Femur (tissue), 1 donor: Measurements from ENCODE around the gene RAB6D.
"Not testable (repeated sequence)": the region's sequence is repeated elsewhere in the genome, so short reads cannot be mapped to it uniquely, and the experiment has no call there.

Source experiments
- DNase-seq: peaks from one replicate; pipeline ENCODE4 v3.0.0-alpha.2; 2017

RAB6D gene

GRCh38 chr2:131363703-131364186 lies at the start of gene RAB6D:
Gene RAB6D, minus strand, starts transcription at chr2:131364168. Its CDS starts 448 bp downstream, at chr2:131363720.
- DNase-seq = not testable (repeated sequence)

GRCh38 chr2:131413148-131413747 lies 49.3 kb upstream of the RAB6D start:
- no peak for DNase-seq

GRCh38 chr2:131410173-131410572 lies 46.2 kb upstream of the RAB6D start:
- no peak for DNase-seq

GRCh38 chr2:131408778-131409177 lies 44.8 kb upstream of the RAB6D start:
- DNase-seq = no peak

GRCh38 chr2:131408207-131408606 lies 44.2 kb upstream of the RAB6D start:
- DNase-seq = no peak

- DNase-seq = no peak
Observed at GRCh38 chr2:131404753-131405152, 40.8 kb upstream of the RAB6D start.

- DNase-seq = no peak
Observed at GRCh38 chr2:131402320-131403039, 38.5 kb upstream of the RAB6D start.

GRCh38 chr2:131400849-131401248 lies 36.9 kb upstream of the RAB6D start:
- DNase-seq = no peak

- not testable (repeated sequence) for DNase-seq
Observed at GRCh38 chr2:131400441-131400840, 36.5 kb upstream of the RAB6D start.

GRCh38 chr2:131396209-131396608 lies 32.2 kb upstream of the RAB6D start:
- DNase-seq = not testable (repeated sequence)

GRCh38 chr2:131395024-131395645 lies 31.2 kb upstream of the RAB6D start:
- not testable (repeated sequence) for DNase-seq

- peak; percentile 28 for DNase-seq
Observed at GRCh38 chr2:131394147-131394931, 30.4 kb upstream of the RAB6D start.

- not testable (repeated sequence) for DNase-seq
Observed at GRCh38 chr2:131391953-131392352, 28.0 kb upstream of the RAB6D start.

- not testable (repeated sequence) for DNase-seq
Observed at GRCh38 chr2:131391471-131391870, 27.5 kb upstream of the RAB6D start.

- DNase-seq = not testable (repeated sequence)
Observed at GRCh38 chr2:131390495-131391130, 26.6 kb upstream of the RAB6D start.

GRCh38 chr2:131389657-131390056 lies 25.7 kb upstream of the RAB6D start:
- no peak for DNase-seq

GRCh38 chr2:131388834-131389233 lies 24.9 kb upstream of the RAB6D start:
- not testable (repeated sequence) for DNase-seq

GRCh38 chr2:131373111-131373510 lies 9.1 kb upstream of the RAB6D start:
- DNase-seq = not testable (repeated sequence)

GRCh38 chr2:131369954-131370353 lies 6.0 kb upstream of the RAB6D start:
- no peak for DNase-seq

GRCh38 chr2:131368493-131369066 lies 4.6 kb upstream of the RAB6D start:
- DNase-seq = not testable (repeated sequence)

- no peak for DNase-seq
Observed at GRCh38 chr2:131367352-131367751, 3.4 kb upstream of the RAB6D start.

- no peak for DNase-seq
Observed at GRCh38 chr2:131366643-131367042, 2.7 kb upstream of the RAB6D start.
